HG03108 (cell line): ENCODE results near the gene FASN.

Experiments
- ATAC-seq: cut with Tn5 transposase; IDR thresholded peaks from one replicate; pipeline ENCODE4 v1.9.1; 2021; ENCODE audit warnings: moderate library complexity; ENCODE audit not compliant: unreplicated experiment

The FASN gene

GRCh38 chr17:82059272-82060000, 38.6 kb downstream of the FASN start:
- no peak for ATAC-seq

GRCh38 chr17:82058855-82059249, 39.2 kb downstream of the FASN start:
- no peak for ATAC-seq

DNA sequence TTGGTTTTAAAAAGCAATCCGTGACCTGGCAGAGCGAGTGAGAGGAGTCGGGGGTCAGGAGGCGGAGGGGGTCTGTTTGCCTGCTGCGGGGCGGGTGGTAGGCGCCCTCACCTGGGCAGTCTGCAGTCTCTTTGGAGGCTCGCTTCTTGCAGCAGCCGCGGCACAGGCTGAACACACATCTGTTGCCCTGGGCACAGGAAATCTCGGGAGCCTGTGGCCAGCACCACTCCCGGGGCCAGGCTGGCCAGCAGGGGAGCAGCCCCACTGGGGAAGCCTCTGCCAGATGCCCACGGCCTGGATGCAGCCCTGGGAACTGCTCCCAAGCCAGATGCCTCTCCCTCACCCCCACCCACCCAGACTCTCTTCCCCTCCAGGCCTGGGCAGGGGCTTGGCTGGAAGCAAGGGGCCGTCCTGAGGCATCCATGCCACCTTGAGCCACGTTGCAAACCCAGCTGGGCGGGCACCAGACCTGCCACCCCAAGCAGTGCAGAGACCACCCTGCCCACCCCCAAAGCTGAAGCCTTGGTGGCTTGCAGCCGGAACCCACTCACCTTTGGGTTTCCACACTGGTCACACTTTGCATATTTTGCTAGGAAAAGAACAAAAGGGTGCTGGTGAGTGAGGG, 39.7 kb downstream of the FASN start:
- ATAC-seq: no peak

DNA sequence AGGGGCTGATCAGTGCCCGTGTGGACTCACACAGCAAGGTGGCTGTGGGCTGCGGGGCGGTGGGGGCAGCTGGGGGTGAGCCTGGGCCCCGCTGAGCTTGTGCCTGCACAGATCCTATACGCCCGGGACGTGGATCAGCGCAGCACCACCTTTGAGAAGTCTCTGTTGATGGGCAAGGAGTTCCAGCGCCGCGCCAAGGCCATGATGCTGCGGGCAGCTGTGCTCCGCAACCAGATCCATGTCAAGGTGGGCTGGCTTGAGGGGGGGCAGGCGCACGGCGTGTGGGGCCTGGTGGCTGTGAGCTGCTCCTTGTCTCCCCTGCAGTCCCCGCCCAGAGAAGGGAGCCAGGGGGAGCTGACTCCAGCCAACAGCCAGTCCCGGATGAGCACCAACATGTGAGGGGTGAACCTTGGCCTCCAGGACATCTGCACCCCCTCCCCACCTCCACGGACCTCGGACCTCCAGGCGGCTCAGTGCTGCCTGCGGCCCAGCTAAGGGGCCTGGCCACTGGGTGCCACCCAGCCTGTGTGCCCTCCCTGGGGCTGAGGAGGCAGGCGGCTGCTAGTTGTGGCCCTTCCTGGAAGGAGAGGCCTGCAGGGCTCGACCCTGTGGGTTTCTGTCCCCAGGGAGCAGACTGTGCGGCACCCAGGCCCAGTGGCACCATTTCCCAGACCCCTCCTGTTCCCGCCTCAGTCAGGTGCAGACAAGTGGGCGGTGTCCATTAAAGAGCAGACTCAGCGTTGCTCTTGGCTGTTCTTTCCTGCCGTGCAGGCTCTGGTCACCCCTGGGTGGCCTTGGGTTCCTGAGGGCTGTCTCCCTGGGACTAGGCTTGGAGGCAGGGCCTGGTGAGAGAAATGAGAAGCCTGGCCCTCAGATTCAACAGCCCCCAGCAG, 41.1 kb downstream of the FASN start:
- ATAC-seq: no peak

DNA sequence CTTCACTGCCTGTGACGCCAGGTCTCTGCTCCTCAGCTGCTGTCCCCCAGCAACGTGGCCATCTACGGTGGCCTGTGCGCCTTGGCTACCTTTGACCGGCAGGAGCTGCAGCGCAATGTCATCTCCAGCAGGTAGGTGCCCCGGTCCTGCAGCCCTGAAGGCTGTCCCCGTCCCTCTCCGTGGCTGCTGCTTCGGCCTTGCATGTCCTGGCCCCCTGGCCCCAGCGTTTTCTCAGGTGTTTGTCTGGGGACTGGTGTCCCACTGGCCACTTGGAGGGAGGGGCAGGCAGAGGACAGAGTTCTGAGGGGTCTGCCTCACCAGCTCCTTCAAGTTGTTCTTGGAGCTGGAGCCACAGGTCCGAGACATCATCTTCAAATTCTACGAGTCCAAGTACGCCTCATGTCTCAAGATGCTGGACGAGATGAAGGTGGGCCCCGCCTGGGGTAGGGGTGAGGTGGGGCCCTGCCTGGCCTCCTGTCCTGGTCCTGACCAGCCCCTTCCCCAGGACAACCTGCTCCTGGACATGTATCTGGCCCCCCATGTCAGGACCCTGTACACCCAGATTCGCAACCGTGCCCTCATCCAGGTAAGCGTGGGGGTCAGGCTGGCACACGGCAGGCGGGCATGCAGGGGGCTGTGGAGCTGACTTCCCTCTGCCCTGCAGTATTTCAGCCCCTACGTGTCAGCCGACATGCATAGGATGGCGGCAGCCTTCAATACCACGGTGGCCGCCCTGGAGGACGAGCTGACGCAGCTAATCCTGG, 41.9 kb downstream of the FASN start:
- ATAC-seq: no peak

GRCh38 chr17:82055023-82055964, 42.7 kb downstream of the FASN start:
- ATAC-seq: no peak

GRCh38 chr17:82054351-82055022, 43.5 kb downstream of the FASN start:
- ATAC-seq: no peak

GRCh38 chr17:82053556-82054263, 44.3 kb downstream of the FASN start:
- no peak for ATAC-seq

- ATAC-seq: no peak
Observed at GRCh38 chr17:82053130-82053529, 44.9 kb downstream of the FASN start.

DNA sequence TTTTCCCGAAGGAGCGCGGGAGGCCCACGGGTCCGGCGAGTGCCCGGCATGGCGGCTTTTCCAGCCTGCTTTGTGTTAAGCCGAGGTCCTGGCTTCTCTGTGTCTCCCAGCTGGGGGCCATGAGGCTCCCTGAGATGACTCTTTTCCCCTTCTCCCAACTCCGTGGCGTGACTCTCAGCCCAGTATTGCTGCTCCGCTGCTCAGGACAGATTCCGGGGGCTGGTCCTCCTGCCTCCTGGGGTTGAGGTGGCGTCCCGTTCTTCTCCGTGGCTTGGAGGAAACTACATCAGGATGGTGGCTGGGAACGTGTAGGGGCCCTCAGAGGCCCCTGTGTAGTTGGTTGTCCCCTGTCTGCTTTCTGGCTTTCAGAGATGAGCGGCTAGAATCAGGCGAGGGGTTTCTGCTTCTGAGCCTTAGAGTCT, 45.4 kb downstream of the FASN start:
- ATAC-seq: no peak

DNA sequence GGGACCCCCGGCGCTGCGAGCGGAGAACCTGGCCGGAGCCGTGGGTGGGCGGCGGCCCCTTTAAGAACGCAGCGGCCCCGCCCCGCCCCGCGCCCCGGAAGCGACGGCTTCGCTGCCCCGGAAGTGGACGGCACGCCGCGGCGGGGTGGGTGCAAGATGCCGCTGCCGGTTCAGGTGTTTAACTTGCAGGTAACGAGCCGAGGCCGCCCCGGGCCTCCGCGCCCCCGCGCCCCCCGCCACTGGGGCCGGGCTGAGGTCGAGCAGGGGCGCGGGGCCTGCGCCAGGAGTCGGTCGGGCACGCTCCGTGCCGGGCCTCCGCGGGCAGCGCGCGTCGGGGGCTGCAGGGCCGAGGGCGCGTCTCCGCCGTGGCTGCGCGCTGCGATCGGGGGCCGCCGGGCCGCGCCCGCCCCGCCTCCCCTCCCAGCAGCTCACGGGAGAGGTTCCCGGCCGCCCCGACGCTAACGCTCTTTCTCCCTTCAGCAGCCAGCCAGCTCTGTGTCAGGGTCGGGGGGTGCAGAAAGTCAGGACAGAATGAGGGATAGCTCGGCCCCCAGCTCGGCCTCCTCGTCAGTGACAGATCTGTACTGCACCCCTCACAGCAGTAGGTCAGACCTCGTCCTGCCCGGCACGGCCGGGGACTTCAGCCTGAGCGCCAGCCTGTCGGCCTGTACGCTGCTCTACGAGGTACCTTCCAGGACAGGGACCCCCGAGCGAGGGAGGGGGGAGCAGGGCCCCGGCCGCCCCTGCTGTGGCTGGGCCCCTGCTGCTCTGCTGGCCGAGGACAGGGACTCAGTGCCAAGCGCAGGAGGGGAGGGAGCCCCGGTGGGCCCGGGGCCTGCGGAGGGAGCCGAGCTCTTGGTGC, 46.0 kb downstream of the FASN start, which contains the start of the genes GPS1 and RFNG:
TSS of gene GPS1 (plus strand) at position 123 of the 862 bp plus-strand sequence. CDS start at position 157, 34 bp downstream.
TSS of gene RFNG (minus strand) at position 36 of the 862 bp plus-strand sequence. CDS start 45 bp downstream, outside the sequence.
- ATAC-seq: no peak

- no peak for ATAC-seq
Observed at GRCh38 chr17:82050761-82051641, 47.0 kb downstream of the FASN start.

DNA sequence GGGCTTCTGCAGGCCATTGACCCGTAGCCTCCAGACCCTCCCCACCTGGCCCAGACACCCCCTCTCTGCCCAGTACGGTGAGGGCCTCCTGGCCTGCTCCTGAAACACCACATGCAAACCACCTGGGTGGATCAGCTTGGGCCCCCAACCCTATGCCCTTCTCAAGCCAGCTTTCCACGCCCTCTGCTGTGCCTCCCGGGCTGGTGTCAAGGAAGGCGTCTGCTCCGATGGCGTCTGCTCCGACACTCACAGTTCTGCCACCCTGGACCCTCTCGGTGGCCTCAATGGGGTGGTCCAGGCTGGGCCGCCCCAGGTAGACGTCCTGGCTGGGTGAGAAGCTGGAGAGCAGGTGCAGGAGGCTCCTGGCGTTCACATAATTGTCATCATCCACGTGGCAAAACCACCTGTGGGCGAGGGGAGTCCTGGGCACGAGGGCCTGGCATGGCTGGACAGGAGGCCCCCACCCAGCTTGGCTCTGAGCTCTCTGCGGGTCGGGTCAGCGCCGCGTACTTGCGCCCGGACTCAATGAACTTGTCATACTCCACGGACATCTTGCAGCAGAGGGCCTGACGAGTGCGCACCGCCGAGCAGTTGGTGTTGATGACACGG, 47.8 kb downstream of the FASN start:
- no peak for ATAC-seq

GRCh38 chr17:82049521-82049971, 48.5 kb downstream of the FASN start:
- ATAC-seq: no peak

DNA sequence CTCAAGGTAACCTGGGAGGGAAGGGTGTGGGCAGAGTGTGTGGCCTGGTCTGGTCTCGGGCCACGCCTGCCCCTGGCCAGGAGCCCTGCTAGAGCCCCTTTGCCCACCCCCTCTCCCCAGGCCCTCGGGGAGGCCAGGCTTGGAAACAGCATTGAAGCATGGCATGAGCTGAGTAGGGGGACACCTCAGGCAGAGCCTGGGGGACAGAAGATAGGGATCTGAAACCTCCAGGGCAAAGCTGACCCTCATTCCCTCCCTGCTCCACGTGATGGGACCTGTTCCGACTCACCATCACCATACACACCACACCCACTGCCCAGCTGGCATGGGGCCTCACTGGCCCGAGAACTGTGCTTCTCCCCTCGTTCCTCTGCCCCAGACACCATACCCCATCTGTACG, 48.9 kb downstream of the FASN start:
- ATAC-seq: no peak

- no peak for ATAC-seq
Observed at GRCh38 chr17:82048571-82048971, 49.5 kb downstream of the FASN start.
